Renal cortical epithelial cell (primary cell): ENCODE results near the gene PCYT1B. TPM values are rescaled to one million over a fixed set of nuclear protein-coding genes. Genes with fewer than 3 reads are reported as not detected.
"Not testable (repeated sequence)": the region's sequence is repeated elsewhere in the genome, so short reads cannot be mapped to it uniquely, and the experiment has no call there.

ENCODE experiments used
- DNase-seq: peaks from one replicate; pipeline ENCODE4 v3.0.0-alpha.2; 2011; ENCODE audit warnings: low read depth
- total RNA-seq: library from RNA; depleted of rRNA; stranded (reverse); fragments of >200 nt; gene quantifications from 2 replicates; pipeline ENCODE4 v1.2.3, GENCODE V29; 2014

Gene PCYT1B
- total RNA-seq, 1 donor from 2014 or later: 0.05 TPM

DNA sequence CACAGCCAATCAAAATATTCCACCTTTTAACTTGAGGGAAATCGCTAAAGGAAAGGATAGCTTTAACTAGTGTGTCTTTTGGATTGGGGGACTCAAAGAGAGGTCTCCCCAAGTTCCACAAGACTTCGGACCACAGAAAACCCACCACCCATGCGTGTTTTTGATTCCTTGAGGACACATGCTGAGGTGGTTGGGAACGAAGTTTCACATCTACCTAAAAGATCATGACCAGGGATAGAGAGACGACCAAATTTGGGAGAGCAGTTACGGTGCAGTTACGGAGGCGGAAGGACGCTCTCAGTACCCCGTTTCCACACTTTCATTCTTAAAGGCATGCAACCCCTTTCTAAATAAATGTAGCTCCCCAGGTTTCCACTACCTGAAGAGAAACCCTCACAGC, 1.1 kb downstream of the PCYT1B start:
- DNase-seq: no peak

DNA sequence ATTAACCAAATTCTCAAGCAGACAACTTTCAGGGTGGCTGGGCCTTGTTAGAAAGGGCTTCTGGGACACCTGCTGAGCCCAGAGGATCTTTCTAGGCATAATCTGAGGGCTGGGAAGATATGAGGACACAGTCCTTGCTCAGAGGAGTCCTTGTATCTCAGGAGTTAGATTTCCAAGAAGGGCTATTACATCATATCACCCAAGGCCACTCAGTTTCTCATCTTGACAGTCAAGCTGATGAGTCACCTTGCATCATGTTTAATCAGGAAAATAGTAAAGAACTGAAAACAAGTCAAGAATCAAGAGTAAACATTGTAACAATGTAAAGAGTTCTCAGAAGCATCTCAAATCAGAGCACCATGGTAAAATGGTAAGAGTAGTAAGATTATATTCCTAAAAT, 4.0 kb downstream of the PCYT1B start:
- DNase-seq: peak; percentile 13

DNA sequence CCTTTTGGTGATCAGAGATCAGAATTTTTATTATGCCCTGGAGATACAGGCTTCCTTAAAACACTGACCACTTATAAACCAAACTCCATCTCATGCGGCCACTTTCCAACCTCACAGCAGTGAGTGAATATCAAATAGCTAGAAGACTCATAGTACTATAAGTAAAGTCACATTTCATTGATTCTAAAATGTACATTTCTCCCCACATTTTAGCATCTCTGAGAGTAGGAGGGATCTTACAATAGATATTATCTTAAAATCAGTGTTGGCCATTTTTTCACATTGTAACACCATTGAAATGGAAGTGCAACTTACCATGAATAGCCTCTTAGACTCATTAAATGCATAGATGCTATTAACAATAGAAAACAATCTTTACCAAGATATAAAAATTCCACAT, 17.4 kb downstream of the PCYT1B start:
- DNase-seq: no peak

DNA sequence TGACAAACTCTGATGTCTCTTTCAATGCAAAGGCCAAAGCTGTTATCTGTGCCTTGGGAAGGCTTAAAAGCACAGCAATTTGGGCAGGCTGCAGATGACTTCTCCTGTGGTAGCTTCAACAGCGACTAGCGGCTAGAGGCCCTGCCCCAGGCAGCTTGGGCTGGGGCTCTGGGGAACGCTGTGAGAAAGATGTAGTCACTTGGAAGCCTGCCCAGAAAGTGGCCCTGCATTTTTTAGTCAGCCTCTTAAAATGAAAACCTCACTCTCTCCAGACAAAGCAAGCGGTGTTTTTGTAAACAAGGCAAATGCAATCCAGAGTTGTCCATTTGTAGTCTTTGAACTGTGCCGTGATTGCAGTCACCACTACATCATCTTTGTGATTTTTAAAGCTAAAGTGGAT, 27.5 kb downstream of the PCYT1B start:
- DNase-seq: peak; percentile 41

DNA sequence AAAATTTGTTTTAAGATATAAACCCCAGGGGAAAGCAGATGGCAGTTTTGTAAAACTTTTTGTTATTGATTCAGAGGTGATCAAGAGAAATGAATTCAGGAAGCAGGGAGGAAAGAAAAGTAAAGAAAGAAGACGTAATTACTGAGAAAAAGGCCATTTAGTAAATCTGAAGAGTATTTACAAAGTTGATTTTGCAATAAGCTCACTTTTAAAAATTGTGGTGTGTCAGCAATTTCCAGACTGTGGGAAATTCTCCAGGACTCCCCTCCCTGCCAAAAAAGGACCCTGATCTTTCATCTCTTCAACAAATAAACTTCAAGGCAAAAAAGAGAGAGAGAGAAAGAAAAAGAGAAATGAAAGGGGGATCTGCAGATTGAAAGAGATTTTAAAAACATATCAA, 36.6 kb downstream of the PCYT1B start:
- no peak for DNase-seq

DNA sequence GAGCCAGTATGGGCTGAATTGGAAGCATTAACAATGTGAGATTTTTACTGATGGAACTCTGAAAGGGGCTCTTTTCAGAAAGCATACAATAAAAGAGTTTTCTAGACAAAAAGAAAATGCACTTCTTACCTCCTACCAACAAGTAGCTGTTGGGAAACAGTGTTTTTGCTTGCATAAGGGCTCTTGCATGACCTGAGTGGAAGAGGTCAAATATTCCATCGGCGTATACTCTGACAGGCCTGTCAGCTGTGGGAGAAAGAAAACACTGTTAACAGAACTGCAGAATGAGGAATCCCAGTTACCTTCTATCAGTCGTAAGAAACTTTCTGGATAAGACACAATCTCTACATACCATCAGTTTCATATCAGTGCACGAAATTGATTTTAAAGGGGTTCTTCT, 39.5 kb downstream of the PCYT1B start:
- no peak for DNase-seq

DNA sequence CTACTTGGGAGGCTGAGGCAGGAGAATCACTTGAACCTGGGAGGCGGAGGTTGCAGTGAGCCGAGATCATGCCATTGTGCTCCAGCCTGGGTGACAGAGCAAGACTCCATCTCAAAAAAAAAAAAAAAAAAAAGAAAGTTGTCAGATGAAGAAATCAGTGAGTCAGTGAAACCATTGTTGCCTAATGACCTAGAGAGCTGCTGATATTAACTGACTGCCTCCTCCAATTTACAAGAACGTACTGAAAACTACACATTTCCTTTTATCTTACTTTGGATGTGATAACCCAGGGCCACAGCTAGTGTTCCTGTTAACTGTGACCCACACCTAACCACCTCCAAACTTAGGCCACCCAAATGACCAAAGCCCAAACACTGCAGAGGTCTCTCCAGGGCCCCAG, 41.2 kb downstream of the PCYT1B start:
- not testable (repeated sequence) for DNase-seq

DNA sequence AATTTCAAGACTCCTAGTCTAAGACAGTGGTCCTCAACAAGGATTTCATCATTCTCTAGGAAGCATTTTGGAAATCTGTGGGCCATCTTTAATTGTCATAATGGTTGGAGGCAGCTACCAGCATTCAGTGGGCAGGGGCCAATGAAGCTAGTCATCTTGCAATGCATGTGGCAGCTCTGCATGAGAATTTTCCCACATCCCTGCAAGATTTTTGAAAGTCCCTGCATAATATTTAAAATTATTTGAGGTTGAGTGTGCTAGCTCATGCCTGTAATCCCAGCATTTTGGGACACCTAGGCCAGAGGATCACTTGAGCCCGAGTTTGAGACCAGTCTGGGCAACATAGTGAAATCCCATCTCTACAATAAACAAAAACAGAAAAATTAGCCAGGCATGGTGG, 44.0 kb downstream of the PCYT1B start:
- no peak for DNase-seq

DNA sequence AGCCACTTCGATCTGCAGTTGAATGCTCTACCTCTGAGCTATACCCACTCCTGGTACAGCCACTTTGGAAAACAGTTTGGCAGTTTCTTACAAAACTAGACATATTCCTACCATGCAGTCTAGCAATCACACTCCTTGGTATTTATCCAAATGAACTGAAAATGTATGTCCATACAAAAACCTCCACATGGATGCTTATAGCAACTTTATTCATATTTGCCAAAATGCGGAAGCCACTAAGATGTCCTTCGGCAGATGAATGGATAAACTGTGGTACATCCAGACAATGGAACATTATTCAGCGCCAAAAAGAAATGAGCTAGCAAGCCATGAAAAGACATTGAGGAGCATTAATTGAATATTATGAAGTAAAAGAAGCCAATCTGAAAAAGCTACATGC, 45.3 kb downstream of the PCYT1B start:
- DNase-seq: no peak

DNA sequence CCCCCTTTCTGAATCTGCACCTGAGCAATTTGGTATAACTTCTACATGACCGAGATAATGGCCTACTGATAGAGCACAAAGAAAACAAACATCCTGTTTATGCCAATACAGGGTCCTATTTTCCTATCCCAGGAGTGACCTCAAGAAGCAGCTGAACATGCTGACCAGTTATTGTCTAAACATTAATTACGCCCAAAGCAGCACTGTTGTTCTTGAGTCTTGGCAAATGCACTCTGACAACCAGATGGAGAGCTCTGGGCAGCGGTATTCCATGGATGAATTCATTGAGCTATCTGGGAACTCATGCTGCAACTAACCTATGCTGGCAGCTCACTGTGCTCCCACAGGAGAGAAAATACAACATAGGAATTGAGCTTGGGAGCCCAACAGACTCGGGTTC, 52.6 kb downstream of the PCYT1B start:
- no peak for DNase-seq

DNA sequence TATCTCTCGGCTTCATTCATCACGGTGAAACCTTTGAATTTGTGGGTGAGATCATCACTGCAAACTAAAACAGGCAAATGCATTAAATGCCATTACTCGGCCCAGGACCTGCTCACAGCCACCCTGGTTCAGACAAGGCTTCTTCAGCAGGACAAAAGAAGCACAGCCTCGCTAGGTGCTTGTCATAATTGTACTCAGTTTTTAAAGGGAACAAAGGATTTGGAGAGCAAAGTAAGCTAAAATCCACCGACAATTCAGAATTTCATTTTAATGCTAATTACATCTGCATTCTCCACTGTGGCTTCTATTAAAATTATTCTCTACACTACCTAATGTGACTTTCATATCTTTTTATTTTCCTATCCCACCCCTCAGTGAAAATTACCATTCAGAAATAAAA, 57.0 kb downstream of the PCYT1B start:
- no peak for DNase-seq

DNA sequence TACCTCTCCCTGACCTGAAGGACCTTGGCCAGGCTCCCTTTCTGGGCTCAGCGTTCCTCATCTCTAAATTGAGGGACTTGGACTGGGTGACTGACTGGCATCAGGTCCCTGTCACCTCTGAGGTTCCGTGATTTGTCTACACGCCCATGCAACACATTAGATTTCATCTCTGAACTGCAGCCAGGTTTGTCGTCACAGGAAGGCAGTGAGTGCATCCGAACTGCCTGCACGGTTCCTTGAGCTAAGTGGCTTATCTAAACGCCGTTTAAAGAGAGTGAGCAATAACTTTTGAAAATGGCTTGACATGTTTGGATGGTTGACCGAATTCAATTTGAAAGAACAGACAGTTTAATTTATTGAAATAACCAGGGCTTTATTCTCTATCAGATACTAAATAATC, 70.1 kb downstream of the PCYT1B start:
- no peak for DNase-seq

DNA sequence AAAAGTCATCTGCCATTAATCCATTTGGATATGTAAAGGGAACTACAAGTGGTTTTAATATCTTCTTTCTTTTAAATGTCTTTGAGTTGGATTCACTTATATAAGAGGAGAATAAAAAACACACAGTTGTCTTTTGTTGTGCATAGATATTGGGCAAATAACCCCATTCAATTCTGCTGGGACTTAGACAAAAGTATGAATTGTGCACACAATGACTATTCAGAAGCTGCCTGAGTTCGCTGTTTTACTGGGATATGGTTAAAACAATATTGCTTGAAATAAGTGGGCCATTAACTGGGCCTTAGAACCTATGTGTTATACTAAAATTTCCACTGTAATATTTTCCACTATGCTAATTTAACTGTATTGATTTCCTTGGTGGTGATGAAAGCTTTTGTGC, 71.7 kb downstream of the PCYT1B start:
- DNase-seq: no peak

DNA sequence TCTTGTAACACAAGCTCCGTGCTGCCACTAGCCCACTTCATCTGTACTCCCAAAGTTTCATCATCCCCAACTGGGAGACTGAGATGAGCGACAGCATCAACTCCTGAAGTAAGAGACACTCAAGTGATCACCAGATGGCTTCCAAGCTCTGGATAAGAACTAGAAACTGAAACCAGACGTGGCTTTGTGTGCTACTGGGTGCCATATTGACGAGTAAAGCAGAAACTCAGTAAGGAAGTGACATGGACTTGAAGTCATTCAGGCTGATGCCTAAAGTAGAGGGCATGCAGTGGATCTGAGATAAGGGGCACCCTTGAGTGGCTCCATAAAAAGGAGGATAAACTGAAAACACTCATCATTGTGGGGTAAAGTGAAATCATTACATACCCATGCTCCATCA, 72.4 kb downstream of the PCYT1B start:
- DNase-seq: no peak

DNA sequence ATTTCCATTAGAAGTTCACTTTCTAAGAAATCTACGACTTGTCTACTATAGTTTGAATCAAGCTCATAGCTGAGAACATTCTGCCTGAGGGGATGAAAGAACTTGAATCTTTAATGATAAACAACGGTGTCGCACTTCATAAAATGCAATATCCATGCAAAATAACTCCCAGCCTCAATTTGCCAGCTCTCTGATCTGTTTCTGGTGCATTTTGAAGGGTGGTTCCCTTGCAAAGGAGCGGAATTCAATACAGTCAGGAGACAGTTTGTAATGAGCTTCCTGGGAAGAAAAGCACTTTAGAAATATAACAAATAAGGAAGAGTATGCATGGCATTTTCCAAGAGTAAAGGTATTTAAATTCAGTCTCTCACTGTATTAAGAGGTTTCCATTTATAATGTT, 80.0 kb downstream of the PCYT1B start:
- DNase-seq: no peak

DNA sequence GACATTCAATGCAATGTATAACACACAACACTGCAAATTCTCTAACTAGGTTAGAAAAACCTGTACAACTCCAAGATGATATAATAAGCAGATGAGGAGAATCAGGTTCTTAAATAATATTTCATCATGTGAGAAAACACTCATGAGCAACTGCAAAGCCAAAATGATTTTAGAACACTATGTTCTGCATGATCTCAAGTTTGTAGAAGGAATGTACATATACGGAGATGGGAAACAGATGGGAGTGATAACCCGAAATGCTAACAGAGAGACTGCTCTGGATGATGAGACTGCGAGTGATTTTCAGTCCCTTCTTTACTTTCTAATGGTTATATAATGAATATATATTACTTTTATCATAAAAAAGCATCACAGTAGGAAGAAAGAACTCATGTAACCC, 80.9 kb downstream of the PCYT1B start:
- no peak for DNase-seq

DNA sequence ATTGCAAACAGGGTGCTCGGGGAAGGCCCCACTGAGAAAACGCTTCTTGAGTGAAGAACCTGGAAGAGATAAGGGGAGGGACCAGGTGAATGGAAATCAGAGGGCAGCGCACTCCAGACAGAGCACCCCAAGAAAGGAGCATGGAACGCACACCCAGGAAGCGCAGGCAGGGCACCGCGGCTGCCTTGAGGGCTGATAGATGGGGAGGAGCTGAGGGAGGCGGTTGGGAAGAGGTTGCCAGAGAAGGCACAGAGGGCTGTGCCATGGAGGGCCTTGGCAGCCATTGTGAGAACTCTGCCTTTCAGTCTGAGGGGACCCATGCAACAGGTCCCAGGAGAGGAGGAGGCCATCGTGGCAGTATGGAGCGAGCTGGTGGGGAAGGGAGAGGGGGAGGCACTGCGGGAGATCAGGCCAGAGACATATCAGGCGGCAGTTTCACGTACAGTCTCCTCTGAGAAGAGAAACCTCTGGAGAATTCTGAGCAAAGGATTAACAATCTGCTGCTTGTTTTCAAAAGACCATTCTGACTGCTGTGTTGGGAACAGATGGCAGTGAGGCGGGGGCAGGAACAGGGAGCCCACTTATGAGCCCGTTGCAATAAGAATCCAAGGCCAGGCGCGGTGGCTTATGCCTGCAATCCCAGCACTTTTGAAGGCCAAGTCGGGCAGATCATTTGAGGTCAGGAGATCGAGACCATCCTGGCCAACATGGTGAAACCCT, 83.7 kb downstream of the PCYT1B start:
- DNase-seq: no peak

DNA sequence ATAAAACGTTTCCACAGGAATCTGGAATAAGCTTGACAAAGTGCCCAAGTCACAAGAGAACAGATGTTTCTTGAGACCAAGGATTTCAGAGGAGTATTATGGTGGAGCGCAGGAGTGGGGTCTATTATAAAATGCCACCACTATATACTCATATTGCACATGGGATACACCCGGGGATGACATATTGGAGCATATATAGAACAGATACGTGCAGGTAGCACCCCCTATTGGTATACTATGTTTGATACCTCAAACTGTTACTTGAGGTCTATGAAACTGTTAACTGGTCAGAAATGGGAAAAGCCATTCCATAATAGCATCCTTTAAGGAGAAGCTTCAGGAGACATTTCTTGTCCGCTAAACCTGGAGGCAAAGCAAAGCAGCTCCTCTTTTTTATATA, 86.0 kb downstream of the PCYT1B start:
- peak; percentile 1 for DNase-seq

DNA sequence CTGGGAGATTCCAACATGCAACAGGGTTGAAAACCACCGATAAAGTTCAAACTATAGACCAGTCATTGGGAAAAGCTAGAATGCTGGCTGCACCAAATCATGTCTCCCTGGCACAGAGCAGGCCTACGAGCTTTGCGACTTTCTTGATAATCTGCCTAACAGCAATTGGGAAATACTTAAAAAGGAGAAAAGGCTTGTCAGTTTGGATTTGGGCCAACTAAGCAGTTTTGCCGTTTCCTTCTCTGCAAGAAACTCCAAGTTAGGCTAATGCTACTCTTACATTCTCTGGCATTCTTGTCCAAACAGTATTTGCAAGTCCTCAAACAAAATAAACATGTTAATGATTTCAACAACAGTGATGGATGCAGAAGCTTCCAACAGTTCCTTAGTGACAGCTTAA, 94.1 kb downstream of the PCYT1B start:
- no peak for DNase-seq

DNA sequence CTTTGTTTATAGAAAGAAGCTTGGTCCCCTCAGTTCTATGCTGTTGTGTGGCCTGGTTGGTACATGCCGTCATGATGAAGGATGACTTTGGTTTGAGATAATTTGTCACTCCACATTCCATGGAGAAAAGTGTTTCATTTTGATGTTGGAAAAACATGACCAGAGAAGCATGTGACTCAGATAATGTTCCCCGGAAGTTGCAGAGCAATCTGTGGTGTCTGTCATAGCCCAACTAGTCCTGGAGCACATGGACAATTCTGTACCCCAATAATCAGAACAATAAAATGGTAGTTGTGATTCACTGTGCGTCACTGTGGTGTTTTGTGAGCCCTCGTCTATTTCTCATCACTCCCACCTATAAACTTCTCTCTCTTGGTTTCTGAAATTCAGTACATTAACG, 97.0 kb downstream of the PCYT1B start:
- no peak for DNase-seq

DNA sequence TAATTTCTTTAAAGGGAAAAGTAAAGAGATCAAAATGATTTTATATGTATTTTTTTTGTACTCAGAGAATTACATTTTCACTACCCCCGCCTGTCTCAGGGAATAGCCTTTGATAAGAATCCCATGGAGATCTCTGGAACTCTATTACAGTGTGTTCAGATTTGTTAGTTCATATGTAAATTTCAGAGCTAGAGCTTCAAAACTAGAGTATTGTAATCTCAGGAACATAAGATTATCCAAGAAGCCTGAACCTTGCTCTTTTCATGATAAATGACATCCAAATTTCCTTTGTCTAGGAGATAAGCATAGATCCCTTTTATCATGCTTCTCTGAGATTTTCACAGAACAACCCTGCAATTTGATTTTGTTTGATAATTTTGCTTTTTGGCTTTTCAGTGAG, 99.2 kb downstream of the PCYT1B start:
- DNase-seq: no peak

DNA sequence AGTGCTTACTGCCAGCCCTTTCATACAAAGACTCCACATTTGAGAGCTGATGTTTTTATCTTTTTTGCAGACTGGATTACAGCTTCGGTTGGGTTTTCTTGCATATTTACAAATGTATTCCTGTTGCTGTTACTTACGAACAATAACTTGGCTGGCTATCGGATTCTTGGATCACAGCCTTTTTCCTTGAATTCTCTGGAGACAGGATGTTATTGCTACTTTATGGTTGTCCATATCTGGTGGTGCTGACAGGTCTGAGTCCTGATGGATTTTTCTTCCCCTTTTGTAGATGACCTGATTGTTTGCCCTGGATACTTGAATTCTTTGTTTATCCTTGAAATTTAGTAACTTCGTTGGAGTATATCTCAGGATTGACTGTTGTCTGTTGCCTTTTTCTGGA, 104.4 kb downstream of the PCYT1B start:
- no peak for DNase-seq

DNA sequence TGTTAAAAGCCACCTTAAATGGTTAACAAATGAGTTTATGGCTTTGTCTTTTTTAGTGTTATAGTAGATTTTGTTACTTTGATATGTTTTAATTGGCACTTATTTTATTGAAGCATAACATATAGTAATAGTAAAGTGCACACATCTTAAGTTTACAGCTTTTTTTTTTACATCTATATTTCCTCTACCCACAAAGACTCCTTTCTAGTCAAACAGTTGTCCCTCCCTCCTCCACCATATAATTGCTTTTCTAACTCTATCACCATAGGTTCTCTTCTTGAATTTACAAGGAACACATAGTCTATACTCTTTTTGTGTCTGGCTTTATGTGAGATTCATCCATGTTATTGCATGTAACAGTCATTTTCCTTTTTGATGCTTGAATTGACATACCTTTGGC, 110.6 kb downstream of the PCYT1B start:
- DNase-seq: no peak

DNA sequence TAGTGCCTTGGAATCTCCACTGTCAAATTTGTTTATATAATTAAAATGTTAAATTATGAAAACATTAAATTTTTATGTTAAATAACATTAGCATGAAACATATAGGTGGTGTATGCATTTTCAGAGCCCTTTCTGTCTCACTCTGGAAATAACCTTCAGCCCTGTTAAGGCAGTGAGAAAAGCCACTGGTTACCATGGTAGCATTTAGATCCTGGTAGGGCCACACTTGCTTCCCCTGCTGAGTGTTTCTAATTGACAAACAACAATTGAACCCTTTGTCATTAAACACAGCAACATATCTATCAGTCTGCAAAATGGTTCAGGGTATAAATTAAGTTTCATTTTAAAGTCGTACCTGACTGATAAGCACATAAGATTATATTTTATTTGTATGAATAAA, 118.5 kb downstream of the PCYT1B start:
- no peak for DNase-seq

DNA sequence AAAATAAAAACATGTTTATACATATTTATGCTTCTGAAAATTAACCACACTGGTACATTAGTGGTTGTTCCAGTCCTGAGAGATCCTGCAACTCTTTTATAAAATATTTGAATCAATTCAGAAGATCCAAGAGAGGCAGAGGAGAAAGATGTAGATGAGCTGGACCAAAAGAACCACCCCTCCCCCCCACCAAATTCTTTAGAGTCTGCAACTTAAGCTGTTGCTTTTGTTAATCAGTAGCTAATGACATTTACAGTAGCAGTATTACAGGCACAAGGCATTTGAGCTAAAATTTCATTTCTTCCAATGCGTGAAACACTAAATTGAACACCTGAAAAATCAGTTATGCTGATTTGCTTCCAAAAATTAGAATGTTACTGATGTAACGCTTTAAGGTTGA, 120.5 kb downstream of the PCYT1B start:
- peak; percentile 19 for DNase-seq
